SH-SY5Y (cell line): ENCODE measurements around the gene NCR1.

Source experiments
- GATA2 ChIP-seq: IDR thresholded peaks from 2 replicates; pipeline ENCODE4 v1.6.1; 2011; ENCODE audit warnings: mild to moderate bottlenecking, low read depth, low read length
- GATA3 ChIP-seq: IDR thresholded peaks from 2 replicates; pipeline ENCODE4 v1.6.1; 2011; ENCODE audit warnings: low read depth, mild to moderate bottlenecking, low read length, moderate library complexity

DNA sequence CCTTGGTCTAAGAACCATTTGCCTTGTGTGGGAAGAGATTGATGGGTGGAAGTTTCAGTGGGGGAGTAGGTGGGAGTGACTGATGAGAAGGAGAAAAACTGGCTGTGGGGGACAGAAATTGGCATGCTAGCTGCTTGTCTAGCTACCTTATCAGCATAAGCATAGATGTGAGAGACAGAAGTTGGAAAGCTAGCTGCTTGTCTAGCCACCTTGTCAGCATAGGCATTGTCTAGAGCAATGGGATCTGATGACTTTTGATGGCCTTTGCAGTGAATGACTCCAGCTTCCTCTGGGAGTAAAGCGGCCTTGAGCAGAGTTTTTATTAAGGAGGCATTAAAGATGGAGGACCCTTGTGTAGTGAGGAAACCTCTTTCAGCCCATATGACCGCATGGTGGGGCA lies 9.9 kb upstream of the NCR1 start:
- TF ChIP-seq GATA3 (no peak), GATA2 (no peak)
